HEK293T (cell line): ENCODE data around the gene HTT-AS.

ENCODE experiments used
- ARNT ChIP-seq: fragments of 450-650 bp; IDR thresholded peaks from 2 replicates; pipeline ENCODE4 v1.6.1; 2017; ENCODE audit warnings: mild to moderate bottlenecking
- FOXA1 ChIP-seq: fragments of 450-650 bp; IDR thresholded peaks from 2 replicates; pipeline ENCODE4 v1.6.1; 2016; ENCODE audit warnings: mild to moderate bottlenecking
- FOXM1 ChIP-seq: fragments of 450-650 bp; IDR thresholded peaks from 2 replicates; pipeline ENCODE4 v1.6.1; 2017; ENCODE audit warnings: mild to moderate bottlenecking, borderline replicate concordance
- HDGF ChIP-seq: fragments of 450-650 bp; IDR thresholded peaks from 2 replicates; pipeline ENCODE4 v1.6.1; 2017; ENCODE audit warnings: antibody characterized with exemption, borderline replicate concordance
- SP1 ChIP-seq: fragments of 450-650 bp; IDR thresholded peaks from 2 replicates; pipeline ENCODE4 v1.6.1; 2017
- ZNF384 ChIP-seq: fragments of 450-650 bp; IDR thresholded peaks from 2 replicates; pipeline ENCODE4 v1.6.1; 2016

- TF ChIP-seq ZNF384 (no peak), FOXA1 (no peak), HDGF (no peak), FOXM1 (no peak), ARNT (no peak), SP1 (no peak)
Measured at GRCh38 chr4:3039706-3040366, 34.5 kb downstream of the HTT-AS start.
